ENCODE data around the gene SNAI3. TPM values are rescaled to one million over a fixed set of nuclear protein-coding genes. Genes with fewer than 3 reads are reported as not detected.

SNAI3 gene
- total and polyA plus RNA-seq, 4 donors: 1.1 to 3.8 (median 2.9) TPM

DNA sequence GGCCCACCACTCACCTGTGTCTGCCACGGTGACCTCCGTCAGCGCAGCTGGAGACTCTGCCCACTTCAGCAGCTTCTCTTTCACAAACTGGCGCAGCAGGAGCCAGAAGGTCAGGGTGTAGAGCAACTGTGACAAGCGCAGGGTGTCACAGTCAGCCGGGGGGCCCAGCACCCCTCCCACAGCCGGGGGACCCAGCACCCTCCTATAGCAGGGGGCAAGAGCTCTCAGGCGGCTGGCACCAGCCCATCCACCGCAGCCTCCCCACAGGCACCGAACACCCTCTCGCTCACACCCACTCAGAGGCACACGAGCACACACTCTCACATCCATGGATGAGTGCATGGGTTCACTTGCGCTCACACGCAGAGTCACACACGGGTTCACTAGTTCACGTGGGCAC lies 48.8 kb upstream of the SNAI3 start:
- TF ChIP-seq, protein P1, sequence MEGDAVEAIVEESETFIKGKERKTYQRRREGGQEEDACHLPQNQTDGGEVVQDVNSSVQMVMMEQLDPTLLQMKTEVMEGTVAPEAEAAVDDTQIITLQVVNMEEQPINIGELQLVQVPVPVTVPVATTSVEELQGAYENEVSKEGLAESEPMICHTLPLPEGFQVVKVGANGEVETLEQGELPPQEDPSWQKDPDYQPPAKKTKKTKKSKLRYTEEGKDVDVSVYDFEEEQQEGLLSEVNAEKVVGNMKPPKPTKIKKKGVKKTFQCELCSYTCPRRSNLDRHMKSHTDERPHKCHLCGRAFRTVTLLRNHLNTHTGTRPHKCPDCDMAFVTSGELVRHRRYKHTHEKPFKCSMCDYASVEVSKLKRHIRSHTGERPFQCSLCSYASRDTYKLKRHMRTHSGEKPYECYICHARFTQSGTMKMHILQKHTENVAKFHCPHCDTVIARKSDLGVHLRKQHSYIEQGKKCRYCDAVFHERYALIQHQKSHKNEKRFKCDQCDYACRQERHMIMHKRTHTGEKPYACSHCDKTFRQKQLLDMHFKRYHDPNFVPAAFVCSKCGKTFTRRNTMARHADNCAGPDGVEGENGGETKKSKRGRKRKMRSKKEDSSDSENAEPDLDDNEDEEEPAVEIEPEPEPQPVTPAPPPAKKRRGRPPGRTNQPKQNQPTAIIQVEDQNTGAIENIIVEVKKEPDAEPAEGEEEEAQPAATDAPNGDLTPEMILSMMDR (IDR thresholded peaks at IDR 0.05; ENCODE audit: control extremely low read depth, extremely low read depth): no peak

GRCh38 chr16:88734361-88734728 lies 48.0 kb upstream of the SNAI3 start:
- no peak for DNase-seq
- TF ChIP-seq, protein P1 (IDR thresholded peaks at IDR 0.05; ENCODE audit: control extremely low read depth, extremely low read depth): no peak
- no peak for ATAC-seq (ENCODE audit: insufficient read depth, low FRiP score)
- Histone ChIP-seq H3K4me3 (no peak overlapping the region), H3K36me3 (ENCODE audit: control insufficient read depth in 4 of 4, insufficient read depth in 4 of 4, low read length in 4 of 4) (peaks cover 0 to 81% (median 15%) of the 10 kb centered on the region in 4 donors), H3K9me3 (ENCODE audit: control insufficient read depth in 4 of 4, insufficient read depth in 3 of 4, low read length in 3 of 4) (no peaks in the 10 kb centered on the region), H3K9ac (ENCODE audit: insufficient read depth in 1 of 2, low read length in 2 of 2) (no peak overlapping the region), H3K27me3 (ENCODE audit: control insufficient read depth in 3 of 3, insufficient read depth in 3 of 3, low read length in 2 of 3) (no peaks in the 10 kb centered on the region), H3K27ac (ENCODE audit: low read depth in 1 of 2, low read length in 1 of 2) (no peak overlapping the region), H3K4me1 (ENCODE audit: control insufficient read depth in 5 of 5, insufficient read depth in 5 of 5, low read length in 5 of 5) (no peaks in the 10 kb centered on the region)
- WGBS, 2 donors: 94% methylated on average over 22 to 23 of the region's 23 CpGs

More for the DNA sequence above, 48.8 kb upstream of the SNAI3 start:
- ATAC-seq (ENCODE audit: insufficient read depth, low FRiP score) (no peak), DNase-seq (no peak)
- Histone ChIP-seq H3K9ac (ENCODE audit: insufficient read depth in 1 of 2, low read length in 2 of 2) (no peak overlapping the region), H3K27ac (ENCODE audit: low read depth in 1 of 2, low read length in 1 of 2) (no peak overlapping the region), H3K9me3 (ENCODE audit: control insufficient read depth in 4 of 4, insufficient read depth in 3 of 4, low read length in 3 of 4) (no peaks in the 10 kb centered on the region), H3K27me3 (ENCODE audit: control insufficient read depth in 3 of 3, insufficient read depth in 3 of 3, low read length in 2 of 3) (no peaks in the 10 kb centered on the region), H3K36me3 (ENCODE audit: control insufficient read depth in 4 of 4, insufficient read depth in 4 of 4, low read length in 4 of 4) (peaks cover 0 to 80% (median 13%) of the 10 kb centered on the region in 4 donors), H3K4me1 (ENCODE audit: control insufficient read depth in 5 of 5, insufficient read depth in 5 of 5, low read length in 5 of 5) (no peaks in the 10 kb centered on the region), H3K4me3 (no peak overlapping the region)
- 93 to 97% methylated on average over 16 of the region's 16 CpGs for WGBS, 2 donors

- H3K27me3 ChIP-seq (ENCODE audit: control insufficient read depth in 3 of 3, insufficient read depth in 3 of 3, low read length in 2 of 3): no peaks in the 10 kb centered on the region
- H3K36me3 ChIP-seq (ENCODE audit: control insufficient read depth in 4 of 4, insufficient read depth in 4 of 4, low read length in 4 of 4): peaks cover 0 to 79% (median 15%) of the 10 kb centered on the region in 4 donors
- H3K27ac ChIP-seq (ENCODE audit: low read depth in 1 of 2, low read length in 1 of 2): no peak overlapping the region
- no peaks in the 10 kb centered on the region for H3K9me3 ChIP-seq (ENCODE audit: control insufficient read depth in 4 of 4, insufficient read depth in 3 of 4, low read length in 3 of 4)
- H3K4me3 ChIP-seq: no peak overlapping the region
- WGBS, 2 donors: 90 to 92% methylated on average over 27 of the region's 27 CpGs
- H3K9ac ChIP-seq (ENCODE audit: insufficient read depth in 1 of 2, low read length in 2 of 2): no peak overlapping the region
- TF ChIP-seq, protein P1 (IDR thresholded peaks at IDR 0.05; ENCODE audit: control extremely low read depth, extremely low read depth): no peak
- no peaks in the 10 kb centered on the region for H3K4me1 ChIP-seq (ENCODE audit: control insufficient read depth in 5 of 5, insufficient read depth in 5 of 5, low read length in 5 of 5)
- ATAC-seq (ENCODE audit: insufficient read depth, low FRiP score) (no peak), DNase-seq (no peak)
These were observed 47.5 kb upstream of the SNAI3 start for GRCh38 chr16:88733630-88734360.

GRCh38 chr16:88732961-88733294 lies 46.6 kb upstream of the SNAI3 start:
- Histone ChIP-seq H3K9ac (ENCODE audit: insufficient read depth in 1 of 2, low read length in 2 of 2) (no peak overlapping the region), H3K4me1 (ENCODE audit: control insufficient read depth in 5 of 5, insufficient read depth in 5 of 5, low read length in 5 of 5) (no peaks in the 10 kb centered on the region), H3K4me3 (no peak overlapping the region), H3K27ac (ENCODE audit: low read depth in 1 of 2, low read length in 1 of 2) (no peak overlapping the region), H3K27me3 (ENCODE audit: control insufficient read depth in 3 of 3, insufficient read depth in 3 of 3, low read length in 2 of 3) (no peaks in the 10 kb centered on the region), H3K9me3 (ENCODE audit: control insufficient read depth in 4 of 4, insufficient read depth in 3 of 4, low read length in 3 of 4) (no peaks in the 10 kb centered on the region), H3K36me3 (ENCODE audit: control insufficient read depth in 4 of 4, insufficient read depth in 4 of 4, low read length in 4 of 4) (peaks cover 0 to 74% (median 15%) of the 10 kb centered on the region in 4 donors)
- DNase-seq (no peak), ATAC-seq (ENCODE audit: insufficient read depth, low FRiP score) (no peak)
- 90 to 94% methylated on average over 13 of the region's 13 CpGs for WGBS, 2 donors
- TF ChIP-seq, protein P1 (IDR thresholded peaks at IDR 0.05; ENCODE audit: control extremely low read depth, extremely low read depth): no peak

Measured in lung (tissue), 12 donors.